AG09309 (cell line): ENCODE results near the gene RFX6.

Experiments used
- DNase-seq: peaks from one replicate; pipeline ENCODE4 v3.0.0-alpha.2; 2010; ENCODE audit warnings: low read depth
- H3K4me3 ChIP-seq: 2 replicates; pipeline ENCODE4 v1.5.1; 2011; ENCODE audit warnings: mild to moderate bottlenecking, low read depth, low read length, moderate library complexity; ENCODE audit not compliant: control insufficient read depth
- TF ChIP-seq, protein P1 (sequence below): IDR thresholded peaks from 2 replicates; pipeline ENCODE4 v1.5.1; 2011; ENCODE audit warnings: mild to moderate bottlenecking, low read depth, low read length, inconsistent platforms; ENCODE audit not compliant: insufficient read depth, control insufficient read depth; ENCODE audit errors: missing control alignments

RFX6 gene

DNA sequence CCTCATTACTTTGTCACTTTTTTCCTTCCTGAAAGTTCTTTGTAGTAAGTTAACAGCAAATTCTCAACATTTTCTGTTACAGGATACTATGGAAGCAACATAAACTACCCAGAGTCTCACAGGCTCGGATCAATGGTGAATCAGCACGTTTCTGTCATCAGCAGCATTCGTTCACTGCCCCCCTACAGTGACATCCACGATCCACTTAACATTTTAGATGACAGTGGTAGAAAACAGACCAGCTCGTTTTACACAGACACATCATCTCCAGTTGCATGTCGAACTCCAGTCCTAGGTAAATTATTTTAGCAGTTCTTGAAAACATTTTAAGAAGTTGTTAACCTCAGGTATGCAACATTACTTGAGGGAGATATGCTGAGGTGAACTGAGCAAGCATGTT is 51.6 kb downstream of the RFX6 start:
- no peak for DNase-seq
- TF ChIP-seq, protein P1, sequence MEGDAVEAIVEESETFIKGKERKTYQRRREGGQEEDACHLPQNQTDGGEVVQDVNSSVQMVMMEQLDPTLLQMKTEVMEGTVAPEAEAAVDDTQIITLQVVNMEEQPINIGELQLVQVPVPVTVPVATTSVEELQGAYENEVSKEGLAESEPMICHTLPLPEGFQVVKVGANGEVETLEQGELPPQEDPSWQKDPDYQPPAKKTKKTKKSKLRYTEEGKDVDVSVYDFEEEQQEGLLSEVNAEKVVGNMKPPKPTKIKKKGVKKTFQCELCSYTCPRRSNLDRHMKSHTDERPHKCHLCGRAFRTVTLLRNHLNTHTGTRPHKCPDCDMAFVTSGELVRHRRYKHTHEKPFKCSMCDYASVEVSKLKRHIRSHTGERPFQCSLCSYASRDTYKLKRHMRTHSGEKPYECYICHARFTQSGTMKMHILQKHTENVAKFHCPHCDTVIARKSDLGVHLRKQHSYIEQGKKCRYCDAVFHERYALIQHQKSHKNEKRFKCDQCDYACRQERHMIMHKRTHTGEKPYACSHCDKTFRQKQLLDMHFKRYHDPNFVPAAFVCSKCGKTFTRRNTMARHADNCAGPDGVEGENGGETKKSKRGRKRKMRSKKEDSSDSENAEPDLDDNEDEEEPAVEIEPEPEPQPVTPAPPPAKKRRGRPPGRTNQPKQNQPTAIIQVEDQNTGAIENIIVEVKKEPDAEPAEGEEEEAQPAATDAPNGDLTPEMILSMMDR: no peak
- H3K4me3 ChIP-seq: no peak overlapping the region

DNA sequence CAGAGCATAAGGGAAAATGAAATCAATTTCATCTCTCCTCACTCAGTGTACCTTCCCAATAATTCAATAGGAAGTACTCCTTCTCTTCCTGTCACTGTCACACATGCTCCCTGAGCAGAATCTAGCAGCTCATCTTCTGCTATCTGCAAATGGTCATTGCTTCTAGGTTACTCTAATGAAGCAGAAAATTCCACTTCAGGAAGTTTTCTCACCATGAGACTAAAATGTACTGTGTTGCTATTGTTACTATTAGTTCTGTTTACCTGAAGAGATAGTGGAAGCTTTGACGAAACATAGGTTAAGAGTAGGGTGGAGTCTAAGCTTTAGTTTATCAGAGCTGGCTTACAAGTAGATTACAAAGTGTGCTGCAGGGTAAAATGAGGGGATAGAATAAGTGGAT is 52.8 kb downstream of the RFX6 start:
- no peak for DNase-seq
- TF ChIP-seq, protein P1: no peak
- H3K4me3 ChIP-seq: no peak overlapping the region

DNA sequence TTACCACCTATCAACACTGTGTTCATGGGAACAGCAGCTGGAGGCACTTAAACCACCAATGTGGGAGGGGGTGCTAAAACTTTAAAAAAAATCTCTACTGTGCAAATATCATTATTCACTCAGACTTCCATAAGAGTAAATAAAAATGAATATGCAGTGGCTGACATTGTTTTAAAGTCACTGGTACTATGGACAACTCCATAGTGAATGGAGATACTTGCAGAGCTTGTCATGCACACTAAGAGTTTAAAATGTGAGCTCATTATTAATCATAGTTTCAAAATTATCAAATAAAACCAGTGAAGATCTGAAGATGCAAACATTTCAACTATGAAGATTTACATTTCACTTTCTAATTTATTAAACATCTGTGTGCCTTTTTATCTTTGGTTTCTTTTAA is 54.4 kb downstream of the RFX6 start:
- TF ChIP-seq, protein P1: no peak
- H3K4me3 ChIP-seq: no peak overlapping the region
- no peak for DNase-seq

DNA sequence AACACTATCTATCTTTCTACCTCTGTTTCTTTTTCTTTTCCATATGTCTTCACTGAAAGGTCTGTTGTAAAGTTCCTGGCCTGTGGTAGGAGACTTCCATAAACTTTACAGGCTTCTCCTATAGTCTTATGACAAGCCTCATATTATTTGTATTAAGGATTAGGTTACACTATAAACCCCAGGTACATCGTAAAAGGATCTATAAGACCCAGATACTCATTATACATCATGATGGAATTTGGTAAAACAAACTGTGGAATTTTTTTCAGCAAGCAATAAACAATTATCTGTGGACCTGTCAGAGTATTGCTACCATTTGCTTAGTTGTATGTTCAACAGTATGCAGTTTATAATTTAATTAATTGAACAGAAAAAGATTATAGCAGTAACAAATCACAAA is 55.5 kb downstream of the RFX6 start:
- H3K4me3 ChIP-seq: no peak overlapping the region
- TF ChIP-seq, protein P1: no peak
- DNase-seq: no peak

DNA sequence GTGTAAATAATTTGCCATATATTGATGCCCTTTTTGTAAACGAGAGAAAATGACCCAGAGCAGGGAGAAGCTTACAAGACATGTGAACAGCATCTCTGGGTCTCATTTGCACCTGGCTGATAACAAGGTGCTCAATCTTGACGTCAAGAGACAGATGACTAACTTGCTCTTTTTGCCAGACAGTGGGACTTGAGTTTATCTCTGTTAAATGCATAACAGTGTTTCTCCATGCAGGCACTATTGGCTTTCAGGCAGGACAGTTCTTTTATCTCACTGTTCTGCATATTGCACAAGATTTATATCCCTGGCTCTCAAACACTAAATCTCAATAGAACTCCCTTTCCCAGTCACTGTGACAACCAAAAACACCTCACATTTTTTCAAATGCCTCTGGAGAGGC is 56.4 kb downstream of the RFX6 start:
- no peak for DNase-seq
- no peak overlapping the region for H3K4me3 ChIP-seq
- TF ChIP-seq, protein P1: no peak

DNA sequence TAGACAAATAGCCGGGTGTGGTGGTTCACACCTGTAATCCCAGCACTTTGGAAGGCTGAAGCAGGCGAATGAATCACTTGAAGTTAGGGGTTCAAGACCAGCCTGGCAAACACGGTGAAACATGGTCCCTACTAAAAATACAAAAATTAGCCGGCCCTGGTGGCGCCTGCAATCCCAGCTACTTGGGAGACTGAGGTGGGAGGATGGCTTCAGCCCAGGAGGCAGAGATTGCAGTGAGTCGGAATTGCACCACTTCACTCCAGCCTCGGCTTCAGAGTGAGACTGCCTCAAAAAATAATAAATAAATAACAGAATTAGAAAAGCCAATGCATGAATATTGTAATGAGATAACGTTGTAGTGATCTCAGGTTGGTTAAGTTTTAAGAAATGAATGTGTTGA is 61.3 kb downstream of the RFX6 start:
- H3K4me3 ChIP-seq: no peak overlapping the region
- DNase-seq: no peak
- TF ChIP-seq, protein P1: no peak

DNA sequence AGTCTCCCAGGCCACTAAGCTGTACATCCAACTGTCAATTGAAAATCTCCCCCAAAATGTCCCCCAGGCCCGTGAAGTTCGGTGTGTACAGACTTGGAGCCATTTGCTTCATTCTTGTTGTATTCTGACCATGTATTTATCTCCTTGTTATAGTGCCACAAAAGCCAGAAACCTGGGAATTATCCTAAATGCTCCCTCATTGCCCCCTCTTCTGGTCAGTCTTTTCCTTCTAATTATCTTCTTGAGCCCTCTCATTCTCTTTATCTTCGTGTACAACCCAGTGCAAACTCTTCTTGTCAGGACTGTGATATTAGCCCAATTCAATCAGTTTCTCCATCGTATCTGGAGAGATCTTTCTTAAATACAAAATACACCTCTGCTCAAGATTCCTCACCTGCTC is 64.7 kb downstream of the RFX6 start:
- DNase-seq: no peak
- TF ChIP-seq, protein P1: no peak

More for the DNA sequence above, 64.7 kb downstream of the RFX6 start:
- no peak overlapping the region for H3K4me3 ChIP-seq
